NCI-H1092 treated with DMSO at 0.1 percent for 48 hours (cell line): ENCODE results near the gene SS18L1.
A peak's percentile ranks its signal among the peaks of the same experiment; 100 is the strongest.

Source experiments
- DNase-seq: peaks from one replicate; lab custom pipeline; 2025; lab: John Stamatoyannopoulos, UW

Gene SS18L1

GRCh38 chr20:62174021-62174804, 30.6 kb downstream of the SS18L1 start:
- DNase-seq: no peak

DNA sequence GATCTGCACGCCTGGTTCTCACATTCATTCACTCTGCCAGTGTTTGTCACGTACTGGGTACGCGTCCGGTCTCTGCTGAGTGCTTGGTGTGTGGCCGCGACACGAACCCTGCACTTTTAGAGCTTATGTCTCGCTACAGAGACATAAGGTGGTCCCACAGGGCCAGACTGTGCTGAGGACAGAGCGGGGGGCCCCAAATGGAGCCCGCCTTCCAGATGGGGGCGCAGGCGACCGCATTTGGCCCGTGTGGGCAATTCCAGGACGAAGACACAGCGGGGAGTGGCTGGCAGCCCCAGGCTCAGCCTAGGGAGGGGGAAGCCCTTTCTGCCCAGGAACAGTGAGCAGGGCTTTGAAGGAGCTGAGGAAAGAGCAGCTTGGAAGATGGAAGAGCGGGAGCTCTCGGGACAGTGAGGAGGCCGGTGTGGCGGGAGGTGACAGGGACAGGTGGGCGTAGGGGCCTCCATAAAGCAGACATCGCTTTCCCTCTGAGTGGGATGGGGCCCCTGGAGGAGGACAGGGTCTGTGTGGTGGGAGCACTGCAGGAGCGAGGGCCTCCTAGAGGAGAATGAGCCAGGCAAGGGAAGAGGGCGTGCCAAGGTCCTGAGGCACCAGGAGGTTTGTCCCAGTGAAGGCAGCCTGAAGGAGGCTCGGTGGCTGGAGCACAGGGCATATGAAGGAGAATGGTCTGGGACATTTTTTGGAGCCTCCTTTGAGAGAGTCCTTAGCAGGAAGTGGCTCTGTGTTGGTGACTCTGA, 31.5 kb downstream of the SS18L1 start:
- no peak for DNase-seq

- no peak for DNase-seq
Measured at GRCh38 chr20:62175711-62176110, 32.1 kb downstream of the SS18L1 start.

GRCh38 chr20:62176866-62177265, 33.3 kb downstream of the SS18L1 start:
- DNase-seq: no peak

DNA sequence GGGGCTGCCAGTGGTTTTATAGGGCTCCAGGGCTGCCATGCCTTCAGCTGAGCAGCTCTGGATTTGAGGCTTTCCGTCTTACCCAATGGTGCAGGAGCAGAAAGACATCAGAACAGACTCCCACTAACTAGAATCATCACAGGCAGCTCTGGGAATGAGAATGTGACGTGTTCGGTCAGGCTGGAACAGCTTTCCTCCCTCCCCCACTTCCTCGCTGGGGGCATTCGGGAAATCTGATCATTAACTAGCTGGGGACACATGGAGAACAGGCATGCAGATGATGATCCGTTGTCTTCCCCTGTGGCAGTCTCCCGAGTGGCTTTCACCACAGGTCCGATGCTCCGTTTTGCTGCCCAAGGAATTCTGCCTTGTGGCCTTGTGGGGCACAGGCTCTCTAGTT, 33.7 kb downstream of the SS18L1 start:
- no peak for DNase-seq

- DNase-seq: no peak
Measured at GRCh38 chr20:62178316-62179161, 35.0 kb downstream of the SS18L1 start.

GRCh38 chr20:62179162-62179504, 35.6 kb downstream of the SS18L1 start:
- no peak for DNase-seq

GRCh38 chr20:62181808-62182207, 38.2 kb downstream of the SS18L1 start:
- no peak for DNase-seq

- DNase-seq: peak; percentile 95
Measured at GRCh38 chr20:62182469-62183425, 39.2 kb downstream of the SS18L1 start, which contains the start of gene MTG2. MTG2 (plus strand) TSS chr20:62183028; CDS start chr20:62193421, 10,393 bp downstream.

- DNase-seq: no peak
Measured at GRCh38 chr20:62183426-62184142, 40.0 kb downstream of the SS18L1 start.

DNA sequence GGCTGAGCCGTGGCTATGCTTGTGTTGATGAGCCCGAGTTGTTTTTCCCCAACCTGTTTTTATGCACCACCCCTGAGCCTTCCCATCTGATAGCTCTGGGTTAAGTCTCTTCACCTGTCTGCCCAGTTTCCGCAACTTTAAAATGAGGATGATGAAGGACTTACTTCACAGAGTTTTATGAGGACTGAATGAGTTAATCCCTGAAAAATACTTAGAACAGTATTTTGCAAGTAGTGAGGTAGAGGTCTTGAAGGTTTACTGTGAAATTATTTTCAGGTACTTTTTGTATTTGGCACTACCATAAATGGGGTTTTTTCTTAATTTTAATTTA, 42.5 kb downstream of the SS18L1 start:
- no peak for DNase-seq

DNA sequence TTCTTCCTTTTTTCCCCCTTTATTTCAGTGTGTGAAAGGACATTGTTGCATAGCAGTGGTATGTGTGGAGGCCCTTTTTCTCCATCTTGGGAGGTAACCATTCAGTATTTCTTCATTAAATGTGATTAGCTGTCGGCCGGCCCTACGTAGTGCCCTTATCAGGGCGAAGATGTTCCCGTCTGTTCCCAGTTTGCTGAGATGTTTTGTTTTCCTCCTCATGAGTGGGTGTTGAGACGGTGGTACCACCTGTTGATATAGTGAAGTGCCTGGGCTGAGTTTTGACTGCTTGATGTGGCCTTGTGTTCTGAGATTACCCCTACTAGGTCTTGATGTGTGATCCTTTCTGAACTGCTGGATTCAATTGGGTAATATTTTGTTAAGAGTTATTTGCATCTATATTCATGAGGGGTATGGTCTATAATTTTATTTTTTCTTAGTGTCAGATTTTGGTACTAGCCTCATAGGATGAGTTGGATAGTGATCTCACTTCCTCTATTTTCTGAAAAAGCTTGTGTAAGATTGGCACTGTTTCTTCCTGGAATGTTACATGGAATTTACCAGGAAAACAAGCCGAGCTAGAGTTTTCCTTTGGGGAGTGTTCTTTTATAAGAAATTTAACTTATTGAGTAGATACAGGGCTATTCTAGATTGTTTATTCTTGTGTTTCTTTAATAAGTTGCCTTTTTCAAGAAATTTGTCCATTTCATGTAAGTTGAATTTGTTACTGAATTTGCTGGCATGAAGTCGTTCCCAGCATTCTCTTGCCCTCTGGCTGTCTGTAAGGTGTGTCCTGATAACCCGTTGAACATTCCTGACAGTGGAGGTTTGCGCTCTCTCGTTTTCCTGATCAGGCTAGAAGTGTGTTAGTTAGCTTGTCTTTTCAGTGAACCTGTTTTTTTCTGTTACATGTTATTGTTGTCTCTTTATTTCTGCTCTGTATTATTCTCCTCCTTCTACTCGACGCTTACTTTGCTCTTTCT, 43.6 kb downstream of the SS18L1 start:
- no peak for DNase-seq

- no peak for DNase-seq
Measured at GRCh38 chr20:62190639-62191411, 47.3 kb downstream of the SS18L1 start.

- no peak for DNase-seq
Measured at GRCh38 chr20:62191781-62192559, 48.4 kb downstream of the SS18L1 start.

DNA sequence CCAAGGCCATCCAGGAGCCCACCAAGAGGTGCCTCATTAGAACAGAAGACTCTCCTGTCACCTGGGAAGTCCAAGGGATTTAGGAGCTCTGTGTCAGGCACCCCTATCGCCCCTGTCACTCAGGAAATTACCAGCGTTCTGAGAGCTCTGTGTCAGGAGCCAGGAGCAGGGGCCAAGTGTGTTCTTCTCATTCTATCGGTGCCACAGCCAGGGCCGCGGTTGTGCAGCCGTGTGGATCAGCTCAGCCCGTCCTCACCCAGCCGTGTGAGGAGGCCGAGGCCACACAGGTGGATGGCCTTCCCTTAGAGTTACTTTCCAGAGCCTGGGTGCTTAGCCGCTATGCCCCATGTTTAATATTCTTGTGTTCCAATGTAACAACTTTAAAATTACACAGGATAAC, 49.1 kb downstream of the SS18L1 start:
- no peak for DNase-seq

DNA sequence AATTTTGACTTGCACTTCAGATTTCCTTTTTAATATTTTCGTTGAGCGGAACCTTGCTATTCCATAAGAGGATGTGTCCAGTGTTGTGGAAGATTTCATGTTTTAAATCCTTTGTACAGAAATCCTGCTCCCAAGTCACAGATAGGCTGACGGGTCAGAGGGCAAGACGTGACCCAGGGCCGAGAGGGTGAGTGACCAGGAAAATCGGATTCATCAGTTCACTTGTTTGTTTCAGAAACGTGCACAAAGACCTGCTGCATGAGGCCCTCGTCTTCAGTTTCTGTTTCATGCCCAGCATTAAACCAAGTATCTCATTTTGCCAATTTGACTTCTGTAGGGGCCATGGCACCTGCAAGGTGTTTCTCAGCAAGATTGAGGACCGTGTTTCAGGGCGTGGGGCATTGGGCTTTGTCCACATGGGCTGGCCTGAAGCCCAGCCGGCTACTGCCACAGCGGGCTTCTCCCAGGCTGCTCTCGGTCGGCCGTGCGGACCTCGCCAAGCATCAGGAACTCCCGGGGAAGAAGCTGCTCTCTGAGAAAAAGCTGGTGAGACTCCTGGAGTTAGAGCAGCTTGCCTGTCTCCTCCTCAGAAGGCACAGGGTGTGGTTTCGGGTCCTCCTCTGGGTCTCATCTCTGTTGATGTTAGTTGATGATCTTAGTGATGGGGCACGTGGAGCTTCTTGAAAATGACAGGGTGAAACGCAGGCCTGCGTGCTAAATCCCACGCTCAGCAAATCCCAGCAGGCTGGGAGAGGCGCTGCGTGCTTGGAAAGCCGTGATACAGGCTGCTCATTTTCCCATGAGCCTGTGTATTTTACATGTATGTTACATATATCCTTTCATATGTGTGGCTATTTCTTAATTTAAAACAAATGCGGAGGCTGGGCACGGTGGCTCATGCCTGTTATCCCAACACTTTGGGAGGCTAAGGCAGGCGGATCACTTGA, 49.8 kb downstream of the SS18L1 start:
- DNase-seq: no peak

GRCh38 chr20:62195075-62195405, 51.5 kb downstream of the SS18L1 start:
- no peak for DNase-seq
